ENCODE results near the gene C12orf75. TPM values are rescaled to one million over a fixed set of nuclear protein-coding genes. Genes with fewer than 3 reads are reported as not detected.
"Not testable (repeated sequence)": the region's sequence is repeated elsewhere in the genome, so short reads cannot be mapped to it uniquely, and the experiment has no call there.

The C12orf75 gene
- total RNA-seq, 1 donor from 2014 or later = 47.5 TPM

GRCh38 chr12:105309384-105309783 is 21.1 kb upstream of the C12orf75 start:
- not testable (repeated sequence) for DNase-seq (ENCODE audit: low read depth, low spot score)

- DNase-seq (ENCODE audit: low read depth, low spot score) = not testable (repeated sequence)
These were observed 19.9 kb upstream of the C12orf75 start for GRCh38 chr12:105310476-105311085.

- not testable (repeated sequence) for DNase-seq (ENCODE audit: low read depth, low spot score)
These were observed 18.6 kb upstream of the C12orf75 start for GRCh38 chr12:105311936-105312335.

GRCh38 chr12:105313755-105314154 is 16.7 kb upstream of the C12orf75 start:
- not testable (repeated sequence) for DNase-seq (ENCODE audit: low read depth, low spot score)

GRCh38 chr12:105315130-105315529 is 15.4 kb upstream of the C12orf75 start:
- DNase-seq (ENCODE audit: low read depth, low spot score) = no peak

GRCh38 chr12:105315726-105316125 is 14.8 kb upstream of the C12orf75 start:
- DNase-seq (ENCODE audit: low read depth, low spot score) = no peak

- DNase-seq (ENCODE audit: low read depth, low spot score) = no peak
These were observed 13.3 kb upstream of the C12orf75 start for GRCh38 chr12:105316931-105317852.

GRCh38 chr12:105317942-105318621 is 12.4 kb upstream of the C12orf75 start:
- DNase-seq (ENCODE audit: low read depth, low spot score) = no peak

- DNase-seq (ENCODE audit: low read depth, low spot score) = no peak
These were observed 11.6 kb upstream of the C12orf75 start for GRCh38 chr12:105318651-105319483.

- DNase-seq (ENCODE audit: low read depth, low spot score) = no peak
These were observed 10.7 kb upstream of the C12orf75 start for GRCh38 chr12:105319691-105320209.

- DNase-seq (ENCODE audit: low read depth, low spot score) = no peak
These were observed 9.4 kb upstream of the C12orf75 start for GRCh38 chr12:105321125-105321524.

GRCh38 chr12:105322070-105322469 is 8.4 kb upstream of the C12orf75 start:
- no peak for DNase-seq (ENCODE audit: low read depth, low spot score)

- DNase-seq (ENCODE audit: low read depth, low spot score) = no peak
These were observed 5.8 kb upstream of the C12orf75 start for GRCh38 chr12:105324704-105325103.

- DNase-seq (ENCODE audit: low read depth, low spot score) = no peak
These were observed 5.4 kb upstream of the C12orf75 start for GRCh38 chr12:105325117-105325516.

- DNase-seq (ENCODE audit: low read depth, low spot score) = no peak
These were observed 587 bp upstream of the C12orf75 start for GRCh38 chr12:105329926-105330282.

GRCh38 chr12:105330931-105331804 is 677 bp downstream of the C12orf75 start:
- DNase-seq (ENCODE audit: low read depth, low spot score) = no peak

GRCh38 chr12:105331805-105332251 is 1.3 kb downstream of the C12orf75 start:
- no peak for DNase-seq (ENCODE audit: low read depth, low spot score)

GRCh38 chr12:105332286-105332685 is 1.8 kb downstream of the C12orf75 start:
- DNase-seq (ENCODE audit: low read depth, low spot score) = not testable (repeated sequence)

GRCh38 chr12:105332925-105333324 is 2.4 kb downstream of the C12orf75 start:
- no peak for DNase-seq (ENCODE audit: low read depth, low spot score)

- DNase-seq (ENCODE audit: low read depth, low spot score) = no peak
These were observed 3.5 kb downstream of the C12orf75 start for GRCh38 chr12:105334001-105334400.

Measured in pulmonary artery endothelial cell (primary cell).